Right lobe of liver (tissue), 6 donors: ENCODE measurements around the gene H2AZ2. TPM values are rescaled to one million over a fixed set of nuclear protein-coding genes. Genes with fewer than 3 reads are reported as not detected.
"Not testable (repeated sequence)": the region's sequence is repeated elsewhere in the genome, so short reads cannot be mapped to it uniquely, and the experiment has no call there.

Experiments used
- ATAC-seq, 4 donors: fragments of 200-7000 bp; cut with Tn5 transposase; one replicate each; pipeline ENCODE4 v1.9.1; 2020; ENCODE audit warnings: mild to moderate bottlenecking in 4 of 4, moderate library complexity in 4 of 4
- DNase-seq, 3 donors: peaks; one replicate each; pipeline ENCODE4 v3.0.0-alpha.2; 2020
- H3K27ac ChIP-seq, 3 donors: fragments of 200-600 bp; one replicate each; pipeline ENCODE4 v1.8.0; 2022
- H3K27me3 ChIP-seq, 2 donors: fragments of 200-600 bp; one replicate each; pipeline ENCODE4 v1.8.0; 2022
- H3K36me3 ChIP-seq, 4 donors: fragments of 200-600 bp; sonication (generic) in 1 of 4; one replicate each; pipeline versions ENCODE4 v1.5.1 to v1.8.0; 2017 to 2022; ENCODE audit warnings: control low read depth in 1 of 4
- H3K4me1 ChIP-seq, 4 donors: fragments of 200-600 bp; sonication (generic) in 1 of 4; one replicate each; pipeline versions ENCODE4 v1.5.1 to v1.8.0; 2017 to 2022; ENCODE audit warnings: control low read depth in 1 of 4
- H3K4me3 ChIP-seq, 3 donors: fragments of 200-600 bp; one replicate each; pipeline ENCODE4 v1.8.0; 2022
- H3K9me3 ChIP-seq, 4 donors: fragments of 200-600 bp; sonication (generic) in 1 of 4; one replicate each; pipeline versions ENCODE4 v1.5.1 to v1.8.0; 2017 to 2022; ENCODE audit warnings: control low read depth in 1 of 4
- POLR2A ChIP-seq: fragments of 450-650 bp; IDR thresholded peaks from one replicate; pipeline ENCODE4 v1.6.1; 2017; ENCODE audit warnings: antibody characterized with exemption, mild to moderate bottlenecking
- WGBS: methylation state at CpG from one replicate; pipeline ENCODE4 v1.1.6; 2018; ENCODE audit warnings: low coverage, low lambda C conversion rate; ENCODE audit not compliant: insufficient coverage; ENCODE audit errors: missing lambda C conversion rate; 5-methylcytosine and 5-hydroxymethylcytosine counted together
- intact Hi-C, 2 donors: fragments of 100-400 bp; cut with DNase I; formaldehyde crosslinking; loops; one replicate each; pipeline versions ENCODE4 v1.11.2 to v1.14.1; 2022
- total RNA-seq, 6 experiments: library from RNA; depleted of rRNA in 2 of 6; stranded (reverse); fragments of >200 nt in 2 of 6; fragmentation: NEBNext Ultra II Directional in 3 of 6; extraction: Animal tissue kit (Norgen Biotek cat#: 25700) in 3 of 6; gene quantifications; one replicate each; pipeline versions ENCODE4 v1.1.0 to v1.2.4, GENCODE V29; 2016 to 2023
- TF ChIP-seq, protein P1 (sequence below), 4 donors: fragments of 200-600 bp in 3 of 4; fragments of 450-650 bp in 1 of 4; IDR thresholded peaks; one replicate each; pipeline versions ENCODE4 v1.5.1 to v1.8.0; 2016 to 2022; ENCODE audit warnings: antibody characterized with exemption in 4 of 4, mild to moderate bottlenecking in 2 of 4
- donor health status: DM: no; HTN: yes; CAD: no.
- donor health status: DM: no; HTN: no; CAD: no.
- donor health status: DM: no; HTN: no; CAD: no.
- donor health status: DM: no; HTN: yes; CAD: no.
- donor health status: DM: no; HTN: yes; CAD: no.

H2AZ2 gene
- total RNA-seq, 6 experiments from 2014 or later, result 49.3 to 69.1 (median 60.9) TPM

DNA sequence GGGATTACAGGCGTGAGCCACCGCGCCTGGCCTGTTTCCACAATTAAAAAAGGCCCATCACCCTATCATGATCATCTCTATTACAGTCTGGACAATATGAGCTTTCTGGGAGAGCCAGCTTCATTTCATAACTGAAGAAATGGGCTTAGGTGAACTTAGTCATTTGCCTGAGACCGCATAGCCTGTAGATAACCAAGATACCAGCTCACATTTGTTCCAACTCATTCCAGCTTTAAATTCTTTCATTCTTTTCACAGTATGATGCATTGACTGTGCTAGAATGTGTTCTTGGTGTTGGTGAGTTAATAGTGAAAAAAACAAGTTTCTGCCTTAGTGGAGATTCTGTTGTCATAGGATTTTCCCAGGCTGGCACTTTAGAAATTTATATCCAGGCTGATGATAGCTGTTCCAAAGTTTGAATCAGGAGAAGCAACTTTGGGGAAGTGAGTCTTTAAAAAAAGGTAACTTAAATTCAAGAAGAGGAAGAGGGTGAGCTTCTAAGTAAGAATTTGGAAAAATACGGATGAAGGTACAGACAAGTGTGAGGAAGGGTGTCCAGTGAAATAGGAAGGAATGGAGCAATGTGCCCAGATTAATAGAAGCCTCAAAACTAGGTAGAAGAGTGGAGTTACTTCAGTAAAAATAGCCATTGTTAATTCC lies 2.1 kb upstream of the H2AZ2 start:
- TF ChIP-seq, protein P1, sequence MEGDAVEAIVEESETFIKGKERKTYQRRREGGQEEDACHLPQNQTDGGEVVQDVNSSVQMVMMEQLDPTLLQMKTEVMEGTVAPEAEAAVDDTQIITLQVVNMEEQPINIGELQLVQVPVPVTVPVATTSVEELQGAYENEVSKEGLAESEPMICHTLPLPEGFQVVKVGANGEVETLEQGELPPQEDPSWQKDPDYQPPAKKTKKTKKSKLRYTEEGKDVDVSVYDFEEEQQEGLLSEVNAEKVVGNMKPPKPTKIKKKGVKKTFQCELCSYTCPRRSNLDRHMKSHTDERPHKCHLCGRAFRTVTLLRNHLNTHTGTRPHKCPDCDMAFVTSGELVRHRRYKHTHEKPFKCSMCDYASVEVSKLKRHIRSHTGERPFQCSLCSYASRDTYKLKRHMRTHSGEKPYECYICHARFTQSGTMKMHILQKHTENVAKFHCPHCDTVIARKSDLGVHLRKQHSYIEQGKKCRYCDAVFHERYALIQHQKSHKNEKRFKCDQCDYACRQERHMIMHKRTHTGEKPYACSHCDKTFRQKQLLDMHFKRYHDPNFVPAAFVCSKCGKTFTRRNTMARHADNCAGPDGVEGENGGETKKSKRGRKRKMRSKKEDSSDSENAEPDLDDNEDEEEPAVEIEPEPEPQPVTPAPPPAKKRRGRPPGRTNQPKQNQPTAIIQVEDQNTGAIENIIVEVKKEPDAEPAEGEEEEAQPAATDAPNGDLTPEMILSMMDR (IDR thresholded peaks at IDR 0.05), result no peak
- no peak for TF ChIP-seq POLR2A
- H3K27ac ChIP-seq, result no peak overlapping the region
- H3K4me3 ChIP-seq, result no peak overlapping the region
- intact Hi-C loops, result loop anchor here (10.0 kb wide), 3 partner anchors 75 to 285 kb away; partner anchors contain the start of gene TMED4 (in 1 of the 2)
- H3K36me3 ChIP-seq, result no peaks in the 10 kb centered on the region
- H3K9me3 ChIP-seq, result no peaks in the 10 kb centered on the region
- WGBS, result 64% methylated on average over 3 of the region's 5 CpGs
- H3K4me1 ChIP-seq, result peaks cover 0 to 13% (median 7%) of the 10 kb centered on the region in 4 donors
- ATAC-seq (no peak), DNase-seq (no peak)
- no peaks in the 10 kb centered on the region for H3K27me3 ChIP-seq

DNA sequence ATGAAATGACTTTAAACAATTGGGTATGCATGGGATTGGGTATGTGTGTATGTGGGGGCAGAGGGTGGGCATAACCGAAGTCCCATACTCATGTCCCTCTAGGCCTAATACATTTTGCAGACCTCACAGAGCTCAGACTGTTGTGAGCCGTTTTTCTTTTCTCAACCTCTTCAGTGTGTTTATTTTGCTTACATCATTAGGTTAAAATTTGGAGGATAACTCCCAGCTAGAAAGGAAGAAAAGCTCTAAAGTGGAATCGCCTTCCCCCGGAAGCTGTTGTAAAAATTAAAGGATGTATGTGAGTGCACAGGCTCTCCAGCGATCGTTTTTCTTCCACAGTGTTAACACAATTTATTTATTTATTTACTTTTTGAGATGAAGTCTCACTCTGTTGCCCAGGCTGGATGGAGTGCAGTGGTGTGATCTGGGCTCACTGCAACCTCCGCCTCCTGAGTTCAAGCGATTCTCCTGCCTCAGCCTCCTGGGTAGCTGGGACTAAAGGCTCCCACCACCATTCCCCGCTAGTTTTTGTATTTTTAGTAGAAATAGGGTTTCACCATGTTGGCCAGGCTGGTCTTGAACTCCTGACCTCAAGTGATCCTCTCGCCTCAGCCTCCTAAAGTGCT lies 1.5 kb upstream of the H2AZ2 start:
- H3K4me1 ChIP-seq, result peaks cover 0 to 13% (median 8%) of the 10 kb centered on the region in 4 donors
- ATAC-seq, result no peak
- H3K4me3 ChIP-seq, result no peak overlapping the region
- no peaks in the 10 kb centered on the region for H3K9me3 ChIP-seq
- no peak for TF ChIP-seq POLR2A
- TF ChIP-seq, protein P1 (IDR thresholded peaks at IDR 0.05), result no peak
- no peaks in the 10 kb centered on the region for H3K36me3 ChIP-seq
- H3K27me3 ChIP-seq, result no peaks in the 10 kb centered on the region
- no peak for DNase-seq
- H3K27ac ChIP-seq, result no peak overlapping the region
- 66% methylated on average over 6 of the region's 10 CpGs for WGBS
- intact Hi-C loops, result loop anchor here in 1 of 2 donors (10.0 kb wide), 1 partner anchor 265 kb away; the partner anchor contains the start of gene TMED4

DNA sequence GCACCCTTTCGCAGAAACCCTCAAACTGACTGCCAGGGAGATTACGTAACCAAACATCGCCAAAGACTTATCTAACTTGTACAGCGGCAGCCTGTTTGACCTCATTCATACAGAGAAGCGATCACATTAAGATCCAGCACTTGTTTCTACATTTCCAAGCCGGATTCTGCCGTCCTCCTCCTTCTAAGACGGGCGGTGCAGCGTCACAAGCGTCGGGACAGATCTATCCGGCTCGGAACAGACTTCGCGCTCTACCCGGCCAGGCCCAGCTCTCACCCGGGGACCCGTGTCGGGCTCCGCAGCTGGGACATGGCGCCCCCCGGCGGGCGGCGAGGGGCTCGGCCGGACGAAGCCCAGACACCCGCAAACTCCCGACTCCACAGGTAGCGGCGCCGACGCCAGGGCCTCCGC lies 373 bp downstream of the H2AZ2 start:
- WGBS, result 0% methylated on average over 6 of the region's 36 CpGs
- intact Hi-C loops, result loop anchor here in 1 of 2 donors (10.0 kb wide), 1 partner anchor 263 kb away; the partner anchor contains the start of gene TMED4

DNA sequence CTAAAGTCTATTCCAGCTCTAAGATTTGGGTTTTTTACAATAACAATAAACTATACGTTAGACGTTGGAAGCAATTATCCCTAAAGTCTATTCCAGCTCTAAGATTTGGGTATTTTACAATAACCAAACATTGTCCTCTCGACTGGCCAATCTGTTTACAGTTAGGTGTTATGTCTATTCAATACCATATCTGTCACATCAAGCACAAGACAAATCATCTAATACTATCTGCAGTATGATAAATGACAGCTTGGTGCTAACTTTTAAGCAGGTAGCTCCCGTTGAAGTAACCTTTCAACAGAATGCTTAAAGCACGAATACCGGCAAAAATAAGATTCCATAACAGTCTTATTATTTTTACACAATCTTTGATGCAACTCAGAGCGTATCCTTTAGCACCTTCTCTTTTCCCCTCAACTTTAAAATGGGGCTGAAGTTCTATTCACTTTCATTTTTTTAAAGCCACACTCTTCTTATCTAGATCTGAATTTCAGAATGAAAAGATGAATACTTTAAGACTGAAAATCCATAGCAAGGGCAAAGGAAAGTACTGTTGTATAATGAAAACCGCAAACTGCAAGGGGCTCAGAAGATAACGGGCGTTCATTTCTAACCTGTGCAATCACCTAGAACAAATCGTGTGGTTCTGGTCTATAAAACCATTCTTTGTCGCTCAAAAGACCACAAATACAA lies 925 bp downstream of the H2AZ2 start:
- under 1% methylated on average over 12 of the region's 12 CpGs for WGBS
- Histone ChIP-seq H3K4me1 (peaks cover 0 to 13% (median 8%) of the 10 kb centered on the region in 4 donors), H3K27ac (peak overlapping the region; percentile 92 to 96 (median 95)), H3K36me3 (no peaks in the 10 kb centered on the region), H3K27me3 (no peaks in the 10 kb centered on the region), H3K9me3 (no peaks in the 10 kb centered on the region), H3K4me3 (peak overlapping the region; percentile 58 to 84 (median 79))
- intact Hi-C loops, result loop anchor here in 1 of 2 donors (10.0 kb wide), 1 partner anchor 262 kb away; the partner anchor contains the start of gene TMED4
- ATAC-seq (no peak), DNase-seq (no peak)
- TF ChIP-seq POLR2A, result no peak
- TF ChIP-seq, protein P1 (IDR thresholded peaks at IDR 0.05), result no peak

More for the DNA sequence above, 373 bp downstream of the H2AZ2 start:
- H3K36me3 ChIP-seq, result no peaks in the 10 kb centered on the region
- H3K27ac ChIP-seq, result peak overlapping the region; percentile 92 to 96 (median 95)
- H3K9me3 ChIP-seq, result no peaks in the 10 kb centered on the region
- no peaks in the 10 kb centered on the region for H3K27me3 ChIP-seq
- ATAC-seq (peak; percentile 73 to 83 (median 79)), DNase-seq (peak; percentile 90 to 92 (median 91))
- TF ChIP-seq, protein P1 (IDR thresholded peaks at IDR 0.05), result peak; percentile 89 to 95 (median 92)
- TF ChIP-seq POLR2A, result no peak
- peak overlapping the region; percentile 58 to 84 (median 79) for H3K4me3 ChIP-seq
- peaks cover 0 to 13% (median 8%) of the 10 kb centered on the region in 4 donors for H3K4me1 ChIP-seq

DNA sequence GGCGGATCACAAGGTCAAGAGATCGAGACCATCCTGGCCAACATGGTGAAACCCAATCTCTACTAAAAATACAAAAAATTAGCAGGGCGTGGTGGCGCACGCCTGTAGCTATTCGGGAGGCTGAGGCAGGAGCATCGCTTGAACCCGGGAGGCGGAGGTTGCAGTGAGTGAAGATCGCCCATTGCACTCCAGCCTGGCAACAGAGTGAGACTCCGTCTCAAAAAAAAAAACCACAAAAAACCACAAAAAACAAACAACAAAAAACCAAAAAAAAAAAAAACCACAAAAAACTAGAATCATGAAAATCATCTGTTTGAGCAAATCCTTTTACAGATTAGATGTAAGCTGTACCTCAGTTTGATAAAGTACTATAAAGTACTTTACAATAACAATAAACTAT lies 1.5 kb downstream of the H2AZ2 start:
- not testable (repeated sequence) for DNase-seq, ATAC-seq, H3K36me3 ChIP-seq, H3K27me3 ChIP-seq, H3K9me3 ChIP-seq
- intact Hi-C loops, result loop anchor here in 1 of 2 donors (10.0 kb wide), 1 partner anchor 262 kb away; the partner anchor contains the start of gene TMED4
- peak overlapping the region; percentile 92 to 96 (median 95) for H3K27ac ChIP-seq
- H3K4me3 ChIP-seq, result peak overlapping the region; percentile 58 to 84 (median 79)
- peaks cover 0 to 13% (median 8%) of the 10 kb centered on the region in 4 donors for H3K4me1 ChIP-seq
- 31% methylated on average over 10 of the region's 11 CpGs for WGBS
